RWPE2 (cell line): ENCODE measurements around the gene NTNG1.

ENCODE experiments used
- ATAC-seq: fragments of 200-7000 bp; cut with Tn5 transposase; 3 replicates; pipeline ENCODE4 v1.9.1; 2021; ENCODE audit warnings: low read depth
- DNase-seq: peaks from one replicate; pipeline ENCODE4 v3.0.0-alpha.2; 2020; ENCODE audit warnings: low spot score
- H3K27ac ChIP-seq: fragments of 450-650 bp; 2 replicates; pipeline ENCODE4 v1.5.1; 2017; ENCODE audit warnings: mild to moderate bottlenecking; ENCODE audit not compliant: poor library complexity, severe bottlenecking
- H3K27me3 ChIP-seq: fragments of 250-450 bp; sonication (Bioruptor Pico); 2 replicates; pipeline ENCODE4 v1.5.1; 2021; ENCODE audit warnings: mild to moderate bottlenecking, moderate library complexity; ENCODE audit not compliant: insufficient read depth, poor library complexity, severe bottlenecking
- H3K36me3 ChIP-seq: fragments of 250-450 bp; sonication (Bioruptor Pico); 2 replicates; pipeline ENCODE4 v1.5.1; 2020; ENCODE audit warnings: low read depth, mild to moderate bottlenecking, moderate library complexity
- H3K4me1 ChIP-seq: fragments of 250-450 bp; sonication (Bioruptor Pico); 2 replicates; pipeline ENCODE4 v1.5.1; 2021; ENCODE audit warnings: mild to moderate bottlenecking, moderate library complexity; ENCODE audit not compliant: insufficient read depth, poor library complexity, severe bottlenecking
- H3K4me3 ChIP-seq: fragments of 250-450 bp; sonication (Bioruptor Pico); 2 replicates; pipeline ENCODE4 v1.5.1; 2021; ENCODE audit warnings: mild to moderate bottlenecking, moderate library complexity; ENCODE audit not compliant: severe bottlenecking
- H3K9me3 ChIP-seq: fragments of 250-450 bp; sonication (Bioruptor Pico); 2 replicates; pipeline ENCODE4 v1.5.1; 2021; ENCODE audit warnings: mild to moderate bottlenecking, moderate library complexity; ENCODE audit not compliant: severe bottlenecking
- CTCF ChIP-seq: fragments of 450-650 bp; IDR thresholded peaks from one replicate; pipeline ENCODE4 v1.5.1; 2017; ENCODE audit warnings: mild to moderate bottlenecking, moderate library complexity; ENCODE audit not compliant: poor library complexity, severe bottlenecking

NTNG1 gene

DNA sequence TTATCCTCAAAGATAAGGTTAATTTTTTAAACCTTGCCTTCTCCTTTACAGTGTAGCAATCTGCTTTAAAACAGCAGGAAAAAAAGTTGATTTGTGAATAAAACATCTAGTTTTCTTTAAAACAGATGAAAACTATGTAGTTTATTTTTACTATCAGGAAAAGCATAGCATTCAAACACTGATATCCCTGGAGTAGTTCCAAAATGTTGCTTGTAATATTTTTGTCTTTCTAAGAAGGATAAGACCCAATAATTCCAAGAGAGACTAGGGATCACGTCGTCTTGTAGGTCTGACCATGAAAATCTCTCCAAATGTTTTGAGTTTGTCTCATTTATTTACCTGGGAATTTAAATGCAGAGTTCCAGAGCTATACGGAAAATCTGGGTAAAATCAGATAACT lies 204.0 kb downstream of the NTNG1 start:
- H3K4me3 ChIP-seq: no peak overlapping the region
- H3K27me3 ChIP-seq: no peaks in the 10 kb centered on the region
- H3K9me3 ChIP-seq: no peaks in the 10 kb centered on the region
- ATAC-seq (no peak), DNase-seq (no peak)
- H3K36me3 ChIP-seq: no peaks in the 10 kb centered on the region
- no peaks in the 10 kb centered on the region for H3K4me1 ChIP-seq
- TF ChIP-seq CTCF: no peak
- no peak overlapping the region for H3K27ac ChIP-seq

GRCh38 chr1:107352850-107353249 lies 212.0 kb downstream of the NTNG1 start:
- TF ChIP-seq CTCF: no peak
- Histone ChIP-seq H3K27me3 (no peaks in the 10 kb centered on the region), H3K36me3 (no peaks in the 10 kb centered on the region), H3K27ac (no peak overlapping the region), H3K4me3 (no peak overlapping the region), H3K9me3 (no peaks in the 10 kb centered on the region), H3K4me1 (no peaks in the 10 kb centered on the region)
- ATAC-seq (no peak), DNase-seq (no peak)

DNA sequence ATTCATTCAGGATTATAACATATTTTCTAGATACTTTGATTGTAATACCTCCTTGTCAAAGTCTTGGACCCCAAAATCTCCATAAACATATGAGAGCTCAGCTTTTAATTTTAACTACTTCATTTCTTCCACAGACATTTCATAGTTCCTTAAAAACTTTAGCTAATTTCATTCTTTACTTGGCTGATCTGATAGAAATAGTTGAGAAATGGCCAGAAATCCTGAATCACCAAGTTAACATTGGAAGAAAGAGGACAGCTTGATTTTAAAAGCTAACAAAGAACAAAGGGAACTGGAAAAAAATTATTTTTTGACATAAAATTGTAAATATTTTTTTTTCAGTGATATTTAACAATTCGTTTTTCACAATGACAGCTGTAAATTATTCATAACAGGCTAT lies 216.5 kb downstream of the NTNG1 start:
- Histone ChIP-seq H3K27me3 (no peaks in the 10 kb centered on the region), H3K4me3 (no peak overlapping the region), H3K36me3 (no peaks in the 10 kb centered on the region), H3K27ac (no peak overlapping the region), H3K9me3 (no peaks in the 10 kb centered on the region), H3K4me1 (no peaks in the 10 kb centered on the region)
- no peak for ATAC-seq
- TF ChIP-seq CTCF: no peak
- DNase-seq: no peak

- TF ChIP-seq CTCF: no peak
- H3K4me3 ChIP-seq: no peak overlapping the region
These were observed 217.9 kb downstream of the NTNG1 start for GRCh38 chr1:107358619-107359327.

DNA sequence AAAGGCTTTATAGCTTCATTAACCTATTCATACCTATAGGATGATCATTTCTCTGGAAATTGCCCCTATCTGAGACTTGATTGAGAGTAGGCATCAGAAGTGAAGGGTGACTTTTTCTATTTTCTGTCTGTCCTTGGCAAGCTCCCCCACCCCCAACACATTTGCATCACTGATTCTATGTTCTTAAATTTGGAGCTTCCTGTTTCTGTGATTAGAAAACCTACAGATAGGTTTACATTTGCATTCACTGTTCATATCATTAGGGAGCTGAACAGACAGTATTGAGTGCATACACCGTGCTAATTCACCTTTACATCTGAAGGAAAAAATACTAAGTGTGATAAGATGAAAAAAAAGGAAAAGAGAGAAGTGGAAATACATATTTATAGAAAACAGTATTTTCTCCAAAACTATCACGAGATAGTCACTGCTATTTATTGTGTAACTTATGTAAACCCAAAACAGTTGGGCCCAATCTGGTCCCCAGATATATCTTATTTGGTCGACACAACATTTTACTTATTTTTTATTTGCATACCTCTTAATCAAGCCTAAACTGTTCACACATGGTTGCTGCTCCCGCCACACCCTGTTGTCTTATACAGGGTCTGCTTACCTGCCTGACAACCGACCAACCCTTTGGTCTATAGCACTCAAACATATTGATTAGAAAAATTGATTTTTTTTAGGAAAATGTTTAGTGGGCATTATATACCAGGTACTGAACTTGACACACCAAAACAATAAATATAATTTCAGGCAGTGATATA lies 218.8 kb downstream of the NTNG1 start:
- ATAC-seq (no peak), DNase-seq (no peak)
- H3K27me3 ChIP-seq: no peaks in the 10 kb centered on the region

More at GRCh38 chr1:107358619-107359327, 217.9 kb downstream of the NTNG1 start:
- H3K36me3 ChIP-seq: no peaks in the 10 kb centered on the region
- no peaks in the 10 kb centered on the region for H3K4me1 ChIP-seq
- no peak for ATAC-seq
- H3K27me3 ChIP-seq: no peaks in the 10 kb centered on the region
- no peaks in the 10 kb centered on the region for H3K9me3 ChIP-seq
- no peak for DNase-seq
- no peak overlapping the region for H3K27ac ChIP-seq

More for the DNA sequence above, 218.8 kb downstream of the NTNG1 start:
- no peak overlapping the region for H3K4me3 ChIP-seq
- no peak overlapping the region for H3K27ac ChIP-seq
- no peaks in the 10 kb centered on the region for H3K9me3 ChIP-seq
- H3K4me1 ChIP-seq: no peaks in the 10 kb centered on the region
- H3K36me3 ChIP-seq: no peaks in the 10 kb centered on the region
- TF ChIP-seq CTCF: no peak
